GM12878 (cell line): ENCODE results near the gene MUSTN1. TPM values are rescaled to one million over a fixed set of nuclear protein-coding genes. Genes with fewer than 3 reads are reported as not detected.

Experiments
- ATAC-seq: fragments of 200-7000 bp; cut with Tn5 transposase; 3 replicates; pipeline ENCODE4 v1.9.1; 2020; ENCODE audit warnings: mild to moderate bottlenecking, moderate library complexity
- BruUV-seq: library from RNA; stranded (reverse); fragments of 400-500 nt; replicated peaks from 2 replicates; lab custom pipeline; 2021; lab: Mats Ljungman, UMichigan
- CTCF ChIA-PET: fragments of 300-600 bp; sonication (Branson Sonifier 250); formaldehyde crosslinking; extraction: SDS; loops from one replicate; lab custom pipeline; 2021; ENCODE audit warnings: inconsistent platforms; lab: Yijun Ruan, JAX
- POLR2A ChIA-PET: fragments of 350-600 bp; formaldehyde crosslinking; extraction: SDS; loops from one replicate; lab custom pipeline; 2021; ENCODE audit warnings: inconsistent platforms; lab: Charles Lee
- RAD21 ChIA-PET: fragments of 300-600 bp; sonication (Branson Sonifier 250); formaldehyde crosslinking; loops from one replicate; lab custom pipeline; 2023; ENCODE audit warnings: antibody characterized with exemption; ENCODE audit not compliant: unreplicated experiment; lab: Charles Lee
- SMC1A ChIA-PET: fragments of 300-600 bp; sonication (Branson Sonifier 250); formaldehyde crosslinking; loops from one replicate; lab custom pipeline; 2023; ENCODE audit not compliant: unreplicated experiment, uncharacterized antibody; lab: Charles Lee
- DNase-seq: peaks from one replicate; pipeline ENCODE4 v3.0.0-alpha.2; 2011; ENCODE audit warnings: low read depth, low spot score
- FAIRE-seq: peaks from 3 replicates; lab custom pipeline; 2011; peaks lifted over from hg19 to GRCh38; lab: Jason Lieb, UNC
- H2AFZ ChIP-seq: 2 replicates; pipeline ENCODE4 v1.6.0; 2011; ENCODE audit warnings: low read depth, low read length, control low read depth; ENCODE audit not compliant: control insufficient read depth
- H3K27ac ChIP-seq: 2 replicates; pipeline ENCODE4 v1.5.1; 2011; ENCODE audit warnings: control low read depth; ENCODE audit not compliant: control insufficient read depth, insufficient read depth
- H3K27me3 ChIP-seq, 2 experiments: replicated peaks in 1 of 2; 2 replicates each; pipeline versions ENCODE4 v1.6.0 to v1.6.1; 2011; ENCODE audit warnings: low read length in 1 of 2; ENCODE audit not compliant: control insufficient read depth in 2 of 2, insufficient read depth in 2 of 2
- H3K36me3 ChIP-seq, 2 experiments: 2 replicates each; pipeline ENCODE4 v1.5.1; 2011; ENCODE audit warnings: low read length in 1 of 2; ENCODE audit not compliant: control insufficient read depth in 2 of 2, insufficient read depth in 2 of 2
- H3K4me1 ChIP-seq: 2 replicates; pipeline ENCODE4 v1.6.1; 2011; ENCODE audit warnings: mild to moderate bottlenecking, low read length, moderate library complexity, mixed read lengths; ENCODE audit not compliant: control insufficient read depth, insufficient read depth
- H3K4me2 ChIP-seq: 2 replicates; pipeline ENCODE4 v1.6.0; 2011; ENCODE audit warnings: control low read depth; ENCODE audit not compliant: control insufficient read depth, insufficient read depth
- H3K4me3 ChIP-seq: fragments of 200-600 bp; sonication (generic); 2 replicates; pipeline ENCODE4 v1.5.1; 2016
- H3K79me2 ChIP-seq: 2 replicates; pipeline ENCODE4 v1.6.0; 2011; ENCODE audit warnings: low read length; ENCODE audit not compliant: control insufficient read depth, insufficient read depth
- H3K9ac ChIP-seq: 2 replicates; pipeline ENCODE4 v1.8.0; 2011; ENCODE audit warnings: low read length, control low read depth, mixed read lengths; ENCODE audit not compliant: control insufficient read depth, insufficient read depth
- H3K9me3 ChIP-seq: replicated peaks from 3 replicates; pipeline ENCODE4 v1.5.1; 2011; ENCODE audit warnings: mild to moderate bottlenecking, low read length; ENCODE audit not compliant: control insufficient read depth, insufficient read depth
- H4K20me1 ChIP-seq: 2 replicates; pipeline ENCODE4 v1.6.0; 2011; ENCODE audit not compliant: control insufficient read depth, insufficient read depth
- CREM ChIP-seq: IDR thresholded peaks from 2 replicates; pipeline ENCODE4 v1.6.1; 2014; ENCODE audit warnings: antibody characterized with exemption, low read depth
- E4F1 ChIP-seq: fragments of 450-650 bp; IDR thresholded peaks from 2 replicates; pipeline ENCODE4 v1.6.1; 2018; ENCODE audit warnings: borderline replicate concordance, mild to moderate bottlenecking; ENCODE audit not compliant: partially characterized antibody
- GATAD2B ChIP-seq: fragments of 450-650 bp; conservative IDR thresholded peaks from 2 replicates; pipeline ENCODE4 v1.6.1; 2017; ENCODE audit warnings: low read depth, mild to moderate bottlenecking, moderate library complexity
- RAD51 ChIP-seq: fragments of 450-650 bp; IDR thresholded peaks from 2 replicates; pipeline ENCODE4 v1.6.1; 2016; ENCODE audit warnings: moderate library complexity, mild to moderate bottlenecking, inconsistent platforms
- SKIL ChIP-seq: fragments of 450-650 bp; IDR thresholded peaks from 2 replicates; pipeline ENCODE4 v1.6.1; 2017; ENCODE audit warnings: mild to moderate bottlenecking, low read depth, inconsistent platforms; ENCODE audit not compliant: poor library complexity, severe bottlenecking
- TAF1 ChIP-seq: IDR thresholded peaks from 2 replicates; pipeline ENCODE4 v1.6.1; 2011; ENCODE audit warnings: mild to moderate bottlenecking, low read depth, low read length, borderline replicate concordance
- ZNF207 ChIP-seq: fragments of 450-650 bp; IDR thresholded peaks from 2 replicates; pipeline ENCODE4 v1.6.1; 2014; ENCODE audit warnings: antibody characterized with exemption, mild to moderate bottlenecking, borderline replicate concordance
- ZNF217 ChIP-seq: fragments of 450-650 bp; IDR thresholded peaks from 2 replicates; pipeline ENCODE4 v1.6.1; 2017; ENCODE audit warnings: antibody characterized with exemption, mild to moderate bottlenecking
- WGBS: methylation state at CpG from one replicate; pipeline ENCODE4 v1.1.6; 2016; ENCODE audit warnings: low lambda C conversion rate; ENCODE audit not compliant: insufficient replicate concordance, insufficient coverage; ENCODE audit errors: missing lambda C conversion rate; 5-methylcytosine and 5-hydroxymethylcytosine counted together
- in situ Hi-C: fragments of 300-500 bp; cut with MboI; formaldehyde crosslinking; loops from 9 replicates; pipeline ENCODE4 v1.14.3; 2018; ENCODE audit warnings: mixed read lengths
- intact Hi-C: fragments of 100-400 bp; cut with micrococcal nuclease; formaldehyde crosslinking; loops from one replicate; pipeline ENCODE4 v1.14.2; 2022; ENCODE audit not compliant: unreplicated experiment
- polyA plus RNA-seq, 11 experiments: library from polyadenylated mRNA; depleted of rRNA in 4 of 11; unstranded in 6 of 11; stranded (reverse) in 5 of 11; fragments of >200 nt; fragmentation: Nextera tagmentation in 4 of 11; fragmentation: Illumina TruSeq in 1 of 11; extraction: Ambion mirVana in 4 of 11; extraction: Trizol in 1 of 11; gene quantifications; 1 replicate in 1 of 11; 2 replicates in 10 of 11; pipeline versions ENCODE4 v1.2.1 to v1.2.3, GENCODE V29; 2011 to 2016; ENCODE audit warnings: inconsistent platforms in 2 of 11, missing spikeins in 2 of 11, low read depth in 1 of 11
- total RNA-seq, 4 experiments: library from RNA; depleted of rRNA in 3 of 4; stranded (reverse); fragments of >200 nt in 3 of 4; fragmentation: Illumina TruSeq in 1 of 4; extraction: Trizol in 1 of 4; gene quantifications; 2 replicates each; pipeline versions ENCODE4 v1.2.1 to v1.2.3, GENCODE V29; 2013 to 2021

MUSTN1 gene
- total and polyA plus RNA-seq, 10 of the 15 experiments (the other 5 are each of a cell fraction or from before 2014, with no cell fraction given) = 0.35 to 4.5 (median 1.2) TPM; not detected in 2

GRCh38 chr3:52805270-52806039 lies 29.4 kb downstream of the MUSTN1 start (continued):
- no peak for TF ChIP-seq ZNF217
- no peak for TF ChIP-seq SKIL
- TF ChIP-seq GATAD2B = no peak

GRCh38 chr3:52801839-52802238 lies 33.0 kb downstream of the MUSTN1 start:
- intact Hi-C loops = no loop called here
- H3K79me2 ChIP-seq = no peaks in the 10 kb centered on the region
- no peak overlapping the region for H3K9ac ChIP-seq
- no peak for DNase-seq
- FAIRE-seq = no peak
- no peak overlapping the region for H2AFZ ChIP-seq
- no peaks in the 10 kb centered on the region for H3K4me1 ChIP-seq
- H3K27ac ChIP-seq = no peak overlapping the region
- no peak for ATAC-seq
- in situ Hi-C loops = no loop called here
- BruUV-seq = no TSS peak
- ChIA-PET RAD21 (no interaction called here), SMC1A (no interaction called here), CTCF (interaction anchor here (1.2 kb wide), 1 partner anchor 10 kb away, joined by 3 read pairs; no protein-coding TSS in a partner anchor), POLR2A (no interaction called here)
- H3K27me3 ChIP-seq = no peaks in the 10 kb centered on the region
- no peaks in the 10 kb centered on the region for H3K9me3 ChIP-seq
- H3K4me3 ChIP-seq = no peak overlapping the region
- H4K20me1 ChIP-seq = no peaks in the 10 kb centered on the region; the same call in 1 of the 2 replicates
- H3K36me3 ChIP-seq = no peaks in the 10 kb centered on the region
- TF ChIP-seq SKIL = no peak
- no peak for TF ChIP-seq TAF1
- TF ChIP-seq ZNF217 = no peak
- no peak for TF ChIP-seq ZNF207
- TF ChIP-seq E4F1 = no peak
- no peak for TF ChIP-seq CREM
- no peak for TF ChIP-seq RAD51
- H3K4me2 ChIP-seq = no peak overlapping the region
- WGBS = 20% methylated on average over 4 of the region's 5 CpGs
